Measurements from ENCODE around the gene CLCA1.

GRCh38 chr1:86435327-86435726 is 33.4 kb upstream of the CLCA1 start:
- TF ChIP-seq EZH2 (IDR thresholded peaks at IDR 0.05; ENCODE audit: low read depth, unreplicated experiment) (no peak), CTCF (conservative IDR thresholded peaks at IDR 0.05; ENCODE audit: low read depth in 2 of 2) (no peak), EZH2phosphoT487 (IDR thresholded peaks at IDR 0.05; ENCODE audit: unreplicated experiment) (no peak), JUNB (IDR thresholded peaks at IDR 0.05; ENCODE audit: unreplicated experiment) (no peak), POLR2AphosphoS5 (IDR thresholded peaks at IDR 0.05; ENCODE audit: low read depth) (no peak), NANOG (IDR thresholded peaks at IDR 0.05; ENCODE audit: borderline replicate concordance) (no peak), REST (IDR thresholded peaks at IDR 0.05; ENCODE audit: unreplicated experiment) (no peak), ZNF462 (CRISPR knock-in tag; IDR thresholded peaks at IDR 0.05) (no peak), CREB1 (CRISPR knock-in tag; IDR thresholded peaks at IDR 0.05; ENCODE audit: low read depth) (no peak), STAT1 (IDR thresholded peaks at IDR 0.05; ENCODE audit: unreplicated experiment) (no peak), ZNF114 (CRISPR knock-in tag; IDR thresholded peaks at IDR 0.05) (no peak), ETS1 (IDR thresholded peaks at IDR 0.05) (no peak)
